HCT116 (cell line): ENCODE data around the gene LPIN1. TPM values are rescaled to one million over a fixed set of nuclear protein-coding genes. Genes with fewer than 3 reads are reported as not detected.

Source experiments
- ATAC-seq: fragments of 200-7000 bp; cut with Tn5 transposase; 2 replicates; pipeline ENCODE4 v1.9.1; 2020; ENCODE audit warnings: mild to moderate bottlenecking, moderate library complexity
- BruUV-seq: library from RNA; stranded (reverse); fragments of 400-500 nt; replicated peaks from 2 replicates; lab custom pipeline; 2021; lab: Mats Ljungman, UMichigan
- CTCF ChIA-PET: fragments of 300-600 bp; sonication (Branson Sonifier 250); formaldehyde crosslinking; loops from one replicate; lab custom pipeline; 2021; ENCODE audit warnings: antibody characterized with exemption; lab: Charles Lee
- POLR2A ChIA-PET: fragments of 300-600, 350-600 bp; sonication (Branson Sonifier 250); formaldehyde crosslinking; loops from one replicate; lab custom pipeline; 2021; ENCODE audit warnings: antibody characterized with exemption; lab: Charles Lee
- RAD21 ChIA-PET, 2 experiments: fragments of 300-600 bp; sonication (Branson Sonifier 250); formaldehyde crosslinking; loops; one replicate each; lab custom pipeline; 2023; ENCODE audit warnings: low total read pairs in 2 of 2; ENCODE audit not compliant: uncharacterized antibody in 2 of 2, unreplicated experiment in 2 of 2, low non-redundant PET in 1 of 2; lab: Charles Lee
- DNase-seq: peaks from one replicate; pipeline ENCODE4 v3.0.0-alpha.2; 2010; ENCODE audit warnings: low read depth, low spot score
- H2AFZ ChIP-seq: fragments of 200-600 bp; shearing (Covaris generic), sonication (generic); 2 replicates; pipeline ENCODE4 v1.6.1; 2017; ENCODE audit warnings: low read depth, mixed run types, mixed read lengths, antibody characterized with exemption, low read length; ENCODE audit not compliant: poor library complexity, severe bottlenecking
- H3K27ac ChIP-seq: 2 replicates; pipeline ENCODE4 v1.5.1; 2012; ENCODE audit warnings: low read depth, low read length
- H3K27me3 ChIP-seq: fragments of 200-600 bp; sonication (generic); 2 replicates; pipeline ENCODE4 v1.6.1; 2016; ENCODE audit warnings: mixed run types, low read length, mixed read lengths; ENCODE audit not compliant: insufficient read depth
- H3K36me3 ChIP-seq, 2 experiments: fragments of 200-500 bp in 1 of 2; fragments of 200-600 bp in 1 of 2; sonication (Bioruptor generic) in 1 of 2; sonication (generic) in 1 of 2; 2 replicates each; pipeline versions ENCODE4 v1.5.1 to v1.6.1; 2014 to 2016; ENCODE audit warnings: low read length in 2 of 2, inconsistent platforms in 1 of 2, mixed read lengths in 1 of 2, mixed run types in 1 of 2; ENCODE audit not compliant: insufficient read depth in 2 of 2, control insufficient read depth in 1 of 2
- H3K4me1 ChIP-seq, 2 experiments: fragments of 200-600 bp in 1 of 2; sonication (generic) in 1 of 2; 2 replicates each; pipeline versions ENCODE4 v1.5.1 to v1.6.1; 2012 to 2017; ENCODE audit warnings: low read length in 2 of 2, inconsistent platforms in 1 of 2, mild to moderate bottlenecking in 1 of 2, mixed read lengths in 1 of 2, mixed run types in 1 of 2, moderate library complexity in 1 of 2; ENCODE audit not compliant: insufficient read depth in 2 of 2, control insufficient read depth in 1 of 2
- H3K4me2 ChIP-seq: fragments of 200-600 bp; sonication (generic); 2 replicates; pipeline ENCODE4 v1.6.1; 2017; ENCODE audit warnings: mixed run types, low read length, mixed read lengths
- H3K4me3 ChIP-seq, 2 experiments: fragments of 200-600 bp in 1 of 2; sonication (generic) in 1 of 2; replicated peaks in 1 of 2; 2 replicates each; pipeline ENCODE4 v1.5.1; 2011 to 2016; ENCODE audit warnings: low read length in 2 of 2, control low read depth in 1 of 2, low read depth in 1 of 2, mild to moderate bottlenecking in 1 of 2, mixed read lengths in 1 of 2, mixed run types in 1 of 2
- H3K79me2 ChIP-seq: fragments of 200-600 bp; sonication (generic); 2 replicates; pipeline ENCODE4 v1.6.1; 2017; ENCODE audit warnings: mild to moderate bottlenecking, mixed run types, low read length, moderate library complexity, mixed read lengths; ENCODE audit not compliant: insufficient read depth
- H3K9ac ChIP-seq: fragments of 200-600 bp; sonication (generic); 2 replicates; pipeline ENCODE4 v1.6.1; 2016; ENCODE audit warnings: low read length, mixed read lengths
- H3K9me2 ChIP-seq: fragments of 200-600 bp; sonication (generic), shearing (Covaris generic); 2 replicates; pipeline ENCODE4 v1.6.1; 2017; ENCODE audit warnings: mixed run types, mild to moderate bottlenecking, moderate library complexity; ENCODE audit not compliant: insufficient read depth
- H3K9me3 ChIP-seq, 2 experiments: fragments of 200-500 bp in 1 of 2; fragments of 200-600 bp in 1 of 2; sonication (Bioruptor generic) in 1 of 2; sonication (generic) in 1 of 2; 2 replicates each; pipeline ENCODE4 v1.6.1; 2014 to 2017; ENCODE audit warnings: low read length in 2 of 2, mixed read lengths in 2 of 2, inconsistent platforms in 1 of 2, low read depth in 1 of 2, mild to moderate bottlenecking in 1 of 2, mixed run types in 1 of 2, moderate library complexity in 1 of 2; ENCODE audit not compliant: control insufficient read depth in 1 of 2, insufficient read depth in 1 of 2
- H4K20me1 ChIP-seq: fragments of 200-600 bp; sonication (generic), shearing (Covaris generic); 2 replicates; pipeline ENCODE4 v1.6.1; 2017; ENCODE audit warnings: mixed run types, mild to moderate bottlenecking, moderate library complexity; ENCODE audit not compliant: insufficient read depth
- ATF3 ChIP-seq: IDR thresholded peaks from 2 replicates; pipeline ENCODE4 v1.6.1; 2012
- CBX3 ChIP-seq: IDR thresholded peaks from 2 replicates; pipeline ENCODE4 v1.6.1; 2012; ENCODE audit warnings: low read depth
- CEBPB ChIP-seq: IDR thresholded peaks from 2 replicates; pipeline ENCODE4 v1.6.1; 2012; ENCODE audit warnings: low read depth
- CTCF ChIP-seq, 3 experiments: fragments of 200-600 bp in 1 of 3; sonication (generic) in 1 of 3; IDR thresholded peaks in 2 of 3; conservative IDR thresholded peaks in 1 of 3; 2 replicates each; pipeline ENCODE4 v1.5.1; 2012 to 2017; ENCODE audit warnings: low read depth in 2 of 3, low read length in 2 of 3, antibody characterized with exemption in 1 of 3, borderline replicate concordance in 1 of 3, control low read depth in 1 of 3, mild to moderate bottlenecking in 1 of 3, mixed read lengths in 1 of 3, mixed run types in 1 of 3, moderate library complexity in 1 of 3; ENCODE audit not compliant: insufficient read depth in 1 of 3
- ELF1 ChIP-seq: IDR thresholded peaks from 2 replicates; pipeline ENCODE4 v1.6.1; 2012; ENCODE audit warnings: low read depth, borderline replicate concordance
- EZH2 ChIP-seq: fragments of 200-600 bp; sonication (generic); IDR thresholded peaks from 2 replicates; pipeline ENCODE4 v1.6.1; 2017; ENCODE audit warnings: antibody characterized with exemption, mixed run types
- FOSL1 ChIP-seq: IDR thresholded peaks from 2 replicates; pipeline ENCODE4 v1.6.1; 2012; ENCODE audit warnings: low read depth
- JUND ChIP-seq: IDR thresholded peaks from 2 replicates; pipeline ENCODE4 v1.6.1; 2012
- POLR2AphosphoS5 ChIP-seq: IDR thresholded peaks from 2 replicates; pipeline ENCODE4 v1.6.1; 2011; ENCODE audit warnings: mild to moderate bottlenecking, low read depth, low read length, moderate library complexity
- REST ChIP-seq: IDR thresholded peaks from 2 replicates; pipeline ENCODE4 v1.6.1; 2012; ENCODE audit warnings: low read depth
- SIN3A ChIP-seq: IDR thresholded peaks from 2 replicates; pipeline ENCODE4 v1.6.1; 2012; ENCODE audit warnings: low read depth
- SRF ChIP-seq: IDR thresholded peaks from 2 replicates; pipeline ENCODE4 v1.6.1; 2012; ENCODE audit warnings: low read depth
- TCF7L2 ChIP-seq: IDR thresholded peaks from 2 replicates; pipeline ENCODE4 v1.7.0; 2011; ENCODE audit warnings: borderline replicate concordance, inconsistent platforms; ENCODE audit not compliant: insufficient read depth, insufficient read length; ENCODE audit errors: extremely low read depth
- ZBTB33 ChIP-seq: IDR thresholded peaks from 2 replicates; pipeline ENCODE4 v1.6.1; 2011; ENCODE audit warnings: mild to moderate bottlenecking, low read length, moderate library complexity; ENCODE audit not compliant: insufficient replicate concordance; ENCODE audit errors: extremely low read depth
- ZNF274 ChIP-seq: fragments of 200-500 bp; sonication (Bioruptor generic); IDR thresholded peaks from 2 replicates; pipeline ENCODE4 v1.6.1; 2014; ENCODE audit warnings: mild to moderate bottlenecking, low read depth, low read length, inconsistent platforms
- intact Hi-C: fragments of 100-400 bp; cut with micrococcal nuclease; formaldehyde crosslinking; loops from 2 replicates; pipeline ENCODE4 v1.10.0; 2022
- total RNA-seq: library from RNA; stranded (reverse); gene quantifications from one replicate; pipeline ENCODE4 v1.2.1, GENCODE V29; 2021; ENCODE audit not compliant: unreplicated experiment
- TF ChIP-seq, protein P1 (sequence below): IDR thresholded peaks from 2 replicates; pipeline ENCODE4 v1.6.1; 2012

The LPIN1 gene
- total RNA-seq, 1 experiment from 2014 or later: 16.7 TPM

GRCh38 chr2:11740723-11741122 is 5.7 kb upstream of the LPIN1 start:
- CTCF ChIA-PET: interaction anchor here (0.6 to 1.9 kb wide), 2 partner anchors 39 to 45 kb away, joined by 3 to 4 read pairs; no protein-coding TSS in a partner anchor
- no peak overlapping the region for H3K27ac ChIP-seq
- DNase-seq: no peak

More at GRCh38 chr2:11740723-11741122, 5.7 kb upstream of the LPIN1 start:
- H3K36me3 ChIP-seq: no peaks in the 10 kb centered on the region
- ChIA-PET RAD21 (no interaction called here), POLR2A (interaction anchor here (1.7 kb wide), 1 partner anchor 10 kb away, joined by 3 read pairs; no protein-coding TSS in a partner anchor)
- no peak for ATAC-seq
- H3K9ac ChIP-seq: no peak overlapping the region
- H3K4me2 ChIP-seq: no peak overlapping the region
- TF ChIP-seq CBX3 (no peak), ZBTB33 (no peak), POLR2AphosphoS5 (no peak), ZNF274 (no peak), EZH2 (no peak), ELF1 (no peak), SRF (no peak), TCF7L2 (no peak), CTCF (IDR thresholded peaks at IDR 0.05 in 2 of 3, conservative IDR thresholded peaks at IDR 0.05 in 1 of 3; ENCODE audit: borderline replicate concordance in 1 of 3, insufficient read depth in 1 of 3, low read depth in 2 of 3, low read length in 2 of 3) (no peak), REST (no peak), CEBPB (no peak), FOSL1 (no peak), JUND (no peak), SIN3A (no peak), ATF3 (no peak)
- TF ChIP-seq, protein P1, sequence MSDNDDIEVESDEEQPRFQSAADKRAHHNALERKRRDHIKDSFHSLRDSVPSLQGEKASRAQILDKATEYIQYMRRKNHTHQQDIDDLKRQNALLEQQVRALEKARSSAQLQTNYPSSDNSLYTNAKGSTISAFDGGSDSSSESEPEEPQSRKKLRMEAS: no peak
- no peak overlapping the region for H2AFZ ChIP-seq
- no peaks in the 10 kb centered on the region for H3K79me2 ChIP-seq
- BruUV-seq: no TSS peak
- intact Hi-C loops: no loop called here
- H4K20me1 ChIP-seq: no peaks in the 10 kb centered on the region
- H3K9me2 ChIP-seq: no peaks in the 10 kb centered on the region
- no peaks in the 10 kb centered on the region for H3K9me3 ChIP-seq
- no peak overlapping the region for H3K4me3 ChIP-seq
- no peaks in the 10 kb centered on the region for H3K27me3 ChIP-seq
- H3K4me1 ChIP-seq: peaks cover 40 to 52% of the 10 kb centered on the region in 2 experiments
